Gastroesophageal sphincter (tissue), 3 donors: Measurements from ENCODE around the gene DGKI.

Experiments used
- CTCF ChIP-seq, 4 experiments: fragments of 200-600 bp in 2 of 4; fragments of 450-650 bp in 2 of 4; sonication (generic) in 1 of 4; IDR thresholded peaks; one replicate each; pipeline ENCODE4 v1.5.1; 2017 to 2019; ENCODE audit warnings: antibody characterized with exemption in 4 of 4, mild to moderate bottlenecking in 2 of 4, moderate library complexity in 2 of 4
- EP300 ChIP-seq: sonication (generic); formaldehyde crosslinking; IDR thresholded peaks from one replicate; pipeline ENCODE4 v1.6.1; 2017; ENCODE audit warnings: antibody characterized with exemption, mild to moderate bottlenecking
- POLR2A ChIP-seq, 2 donors: fragments of 450-650 bp; IDR thresholded peaks; one replicate each; pipeline ENCODE4 v1.6.1; 2017; ENCODE audit warnings: antibody characterized with exemption in 2 of 2, mild to moderate bottlenecking in 2 of 2, moderate library complexity in 1 of 2

- no peak for TF ChIP-seq POLR2A (IDR thresholded peaks at IDR 0.05)
- TF ChIP-seq EP300, result no peak
- TF ChIP-seq CTCF (IDR thresholded peaks at IDR 0.05), result no peak
Measured at GRCh38 chr7:137576481-137576880, 270.3 kb downstream of the DGKI start.
